Kidney (tissue), 14 donors: Measurements from ENCODE around the gene VEGFC. TPM values are rescaled to one million over a fixed set of nuclear protein-coding genes. Genes with fewer than 3 reads are reported as not detected.
A peak's percentile ranks its signal among the peaks of the same experiment; 100 is the strongest.

Source experiments
- DNase-seq, 5 donors: peaks; one replicate each; pipeline ENCODE4 v3.0.0-alpha.2; 2013 to 2020
- FAIRE-seq: peaks from 2 replicates; lab custom pipeline; 2012; peaks lifted over from hg19 to GRCh38; lab: Jason Lieb, UNC
- H3K27ac ChIP-seq, 2 donors: one replicate each; pipeline ENCODE4 v1.7.0; 2013; ENCODE audit warnings: low read depth in 2 of 2, low read length in 2 of 2, inconsistent platforms in 1 of 2
- H3K27me3 ChIP-seq: one replicate; pipeline ENCODE4 v1.7.1; 2013; ENCODE audit warnings: low read length, inconsistent platforms; ENCODE audit not compliant: control insufficient read depth, insufficient read depth
- H3K36me3 ChIP-seq, 3 donors: one replicate each; pipeline versions ENCODE4 v1.7.0 to v1.7.1; 2013; ENCODE audit warnings: low read length in 3 of 3, control low read depth in 1 of 3, inconsistent platforms in 1 of 3; ENCODE audit not compliant: insufficient read depth in 3 of 3, control insufficient read depth in 2 of 3
- H3K4me1 ChIP-seq, 3 donors: one replicate each; pipeline versions ENCODE4 v1.7.0 to v1.7.1; 2013; ENCODE audit warnings: low read length in 3 of 3, inconsistent platforms in 1 of 3, low read depth in 1 of 3; ENCODE audit not compliant: control insufficient read depth in 2 of 3, insufficient read depth in 2 of 3
- H3K4me3 ChIP-seq, 3 donors: one replicate each; pipeline versions ENCODE4 v1.7.0 to v1.8.1; 2013; ENCODE audit warnings: low read length in 3 of 3, control low read depth in 1 of 3, inconsistent platforms in 1 of 3
- H3K9ac ChIP-seq, 3 donors: one replicate each; pipeline versions ENCODE4 v1.7.0 to v1.7.1; 2013; ENCODE audit warnings: low read length in 3 of 3, control low read depth in 1 of 3, inconsistent platforms in 1 of 3
- H3K9me3 ChIP-seq, 3 donors: one replicate each; pipeline versions ENCODE4 v1.7.0 to v1.7.1; 2013; ENCODE audit warnings: low read length in 3 of 3, control low read depth in 1 of 3, inconsistent platforms in 1 of 3; ENCODE audit not compliant: control insufficient read depth in 2 of 3, insufficient read depth in 1 of 3
- CTCF ChIP-seq: IDR thresholded peaks from 3 replicates; pipeline ENCODE4 v1.5.1; 2012; ENCODE audit warnings: mild to moderate bottlenecking, moderate library complexity, borderline replicate concordance; ENCODE audit not compliant: insufficient read depth; ENCODE audit errors: extremely low read depth
- intact Hi-C: fragments of 100-400 bp; cut with DNase I; formaldehyde crosslinking; loops from one replicate; pipeline ENCODE4 v1.11.1; 2022
- polyA plus RNA-seq: library from polyadenylated mRNA; stranded (reverse); fragments of 350-450 nt; fragmentation: Illumina TruSeq; extraction: RNeasy Lipid Tissue Mini Kit (QIAGEN cat#74804); gene quantifications from one replicate; pipeline ENCODE4 v1.2.3, GENCODE V29; 2014; ENCODE audit warnings: low read depth, low replicate concordance; ENCODE audit not compliant: insufficient read depth
- total RNA-seq: library from RNA; stranded (reverse); fragmentation: NEBNext Ultra II Directional; extraction: Animal tissue kit (Norgen Biotek cat#: 25700); gene quantifications from one replicate; pipeline ENCODE4 v1.2.1, GENCODE V29; 2021
- donor health status: control.
- donor health status: control.
- donor health status: control.
- donor health status: control.
- donor health status: control.
- donor health status: DM: yes; HTN: yes; CAD: no.
- donor health status: Normal renal cell carcinoma (clear cell type).

VEGFC gene
- total and polyA plus RNA-seq, 2 donors from 2014 or later = 6.6 to 14.3 TPM

- Histone ChIP-seq H3K9me3 (no peaks in the 10 kb centered on the region), H3K4me1 (no peaks in the 10 kb centered on the region), H3K9ac (no peak overlapping the region), H3K27me3 (no peaks in the 10 kb centered on the region), H3K4me3 (no peak overlapping the region), H3K36me3 (no peaks in the 10 kb centered on the region), H3K27ac (no peak overlapping the region)
- intact Hi-C loops = no loop called here
- FAIRE-seq (no peak), DNase-seq (peak in 2 of 5 donors; percentile 7 to 21)
- no peak for TF ChIP-seq CTCF
Measured at GRCh38 chr4:176726803-176727202, 65.9 kb downstream of the VEGFC start.

- intact Hi-C loops = no loop called here
- no peak for TF ChIP-seq CTCF
- FAIRE-seq = no peak
- no peaks in the 10 kb centered on the region for H3K9me3 ChIP-seq
- no peak overlapping the region for H3K27ac ChIP-seq
- no peaks in the 10 kb centered on the region for H3K4me1 ChIP-seq
- no peaks in the 10 kb centered on the region for H3K36me3 ChIP-seq
- no peak overlapping the region for H3K4me3 ChIP-seq
- no peaks in the 10 kb centered on the region for H3K27me3 ChIP-seq
- no peak for DNase-seq
- no peak overlapping the region for H3K9ac ChIP-seq
Measured at GRCh38 chr4:176721459-176721858, 71.3 kb downstream of the VEGFC start.

DNA sequence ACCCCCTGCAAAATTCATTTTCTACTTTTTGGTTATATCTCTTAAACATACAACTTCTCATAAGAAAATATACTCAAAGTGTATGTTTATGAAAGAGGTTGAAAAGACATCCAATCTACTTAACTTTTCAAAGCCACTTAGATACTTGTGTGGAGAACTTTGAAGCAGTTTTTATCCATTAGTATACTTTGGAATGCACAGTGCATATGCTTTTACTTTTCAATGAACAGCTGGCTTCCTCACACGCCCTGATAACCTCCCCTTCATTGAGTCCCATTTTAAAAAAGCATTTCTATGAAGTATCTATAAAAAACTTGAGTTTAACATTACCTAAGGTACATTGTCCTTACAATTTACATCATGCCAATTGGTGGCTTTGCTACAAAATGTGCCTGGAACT is 73.8 kb downstream of the VEGFC start:
- TF ChIP-seq CTCF = no peak
- no peaks in the 10 kb centered on the region for H3K27me3 ChIP-seq
- H3K27ac ChIP-seq = no peak overlapping the region
- intact Hi-C loops = no loop called here
- FAIRE-seq (no peak), DNase-seq (no peak)
- H3K36me3 ChIP-seq = no peaks in the 10 kb centered on the region
- no peak overlapping the region for H3K4me3 ChIP-seq
- no peak overlapping the region for H3K9ac ChIP-seq
- no peaks in the 10 kb centered on the region for H3K4me1 ChIP-seq
- no peaks in the 10 kb centered on the region for H3K9me3 ChIP-seq

GRCh38 chr4:176717237-176717636 is 75.5 kb downstream of the VEGFC start:
- Histone ChIP-seq H3K4me3 (no peak overlapping the region), H3K4me1 (no peaks in the 10 kb centered on the region), H3K27ac (no peak overlapping the region), H3K9ac (no peak overlapping the region), H3K9me3 (no peaks in the 10 kb centered on the region), H3K27me3 (no peaks in the 10 kb centered on the region), H3K36me3 (no peaks in the 10 kb centered on the region)
- FAIRE-seq = no peak
- no peak for DNase-seq
- TF ChIP-seq CTCF = no peak
- intact Hi-C loops = no loop called here
